LNCaP clone FGC (cell line): ENCODE measurements around the gene NUP107.

Source experiments
- DNase-seq: peaks from one replicate; pipeline ENCODE4 v3.0.0-alpha.2; 2011; ENCODE audit warnings: low read depth
- H3K4me3 ChIP-seq: 2 replicates; pipeline ENCODE4 v1.5.1; 2011; ENCODE audit warnings: mild to moderate bottlenecking, low read depth, low read length, control low read depth
- CTCF ChIP-seq: IDR thresholded peaks from 2 replicates; pipeline ENCODE4 v1.5.1; 2012; ENCODE audit warnings: mild to moderate bottlenecking; ENCODE audit not compliant: control insufficient read depth, insufficient read depth; ENCODE audit errors: extremely low read depth

Gene NUP107

DNA sequence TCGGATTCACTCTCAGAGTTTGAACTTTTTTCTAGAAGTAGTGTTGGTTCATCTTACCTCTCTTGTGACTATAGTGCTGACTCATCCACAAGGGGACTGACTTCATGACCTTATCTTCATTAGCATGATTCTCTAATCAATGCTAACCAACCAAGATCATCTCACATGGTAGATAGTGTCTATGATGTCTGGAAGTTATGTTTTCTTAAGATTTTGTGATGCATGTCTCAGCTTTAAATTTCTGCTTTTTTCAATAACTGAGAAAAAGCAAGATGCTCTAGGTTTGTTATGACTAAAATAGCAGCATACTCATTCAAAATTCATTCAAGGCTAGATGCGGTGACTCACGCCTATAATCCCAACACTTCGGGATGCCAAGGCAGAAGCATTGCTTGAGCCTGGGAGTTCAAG is 46.9 kb downstream of the NUP107 start:
- no peak for TF ChIP-seq CTCF
- no peak for DNase-seq
- no peak overlapping the region for H3K4me3 ChIP-seq

- DNase-seq: no peak
- no peak for TF ChIP-seq CTCF
- H3K4me3 ChIP-seq: no peak overlapping the region
Measured at GRCh38 chr12:68739891-68740290, 53.1 kb downstream of the NUP107 start.

GRCh38 chr12:68743356-68743755 is 56.6 kb downstream of the NUP107 start:
- H3K4me3 ChIP-seq: no peak overlapping the region
- no peak for DNase-seq
- no peak for TF ChIP-seq CTCF

DNA sequence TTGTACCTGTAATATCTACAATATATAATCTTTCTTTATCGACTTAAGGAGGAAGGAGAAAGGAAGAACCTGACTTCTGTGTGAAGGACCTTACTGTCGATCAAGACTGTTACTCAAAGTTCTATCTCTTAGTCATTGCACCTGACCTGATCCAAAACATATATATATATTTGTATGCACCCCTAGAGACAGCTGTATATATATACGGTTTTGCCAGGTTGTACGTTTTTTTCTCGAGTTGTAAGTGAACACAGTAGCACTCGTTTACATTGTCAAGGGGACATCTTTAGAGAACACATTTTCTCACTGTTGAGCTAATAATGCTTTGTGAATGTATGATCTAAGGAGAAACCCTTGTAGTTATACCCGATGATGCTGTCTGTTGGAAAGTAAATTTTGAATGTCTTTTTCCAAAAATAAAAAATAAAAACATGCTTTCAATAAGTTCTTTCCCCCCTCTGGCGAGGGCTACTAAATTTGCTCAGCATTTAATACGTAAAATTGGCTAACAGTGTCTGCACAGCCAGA is 58.7 kb downstream of the NUP107 start:
- DNase-seq: no peak
- peak overlapping the region; percentile 77 for H3K4me3 ChIP-seq

GRCh38 chr12:68745904-68746571 is 59.3 kb downstream of the NUP107 start, which contains the start of gene SLC35E3:
Gene SLC35E3, plus strand, starts transcription at chr12:68746176. Its CDS starts 202 bp downstream, at chr12:68746378.
- TF ChIP-seq CTCF: no peak
- peak; percentile 69 for DNase-seq

More for the DNA sequence above, 58.7 kb downstream of the NUP107 start:
- no peak for TF ChIP-seq CTCF

GRCh38 chr12:68746572-68747180 is 59.9 kb downstream of the NUP107 start:
- H3K4me3 ChIP-seq: peak overlapping the region; percentile 77
- TF ChIP-seq CTCF: no peak
- DNase-seq: no peak

More at GRCh38 chr12:68745904-68746571, 59.3 kb downstream of the NUP107 start, which contains the start of gene SLC35E3:
- peak within 1 kb of the TSS; percentile 77 for H3K4me3 ChIP-seq
